H1 (cell line): ENCODE results near the gene ASTL. TPM values are rescaled to one million over a fixed set of nuclear protein-coding genes. Genes with fewer than 3 reads are reported as not detected.

Source experiments
- CTCF ChIA-PET: fragments of 300-600 bp; sonication (Branson Sonifier 250); formaldehyde crosslinking; loops from one replicate; lab custom pipeline; 2021; ENCODE audit not compliant: partially characterized antibody; lab: Charles Lee
- POLR2A ChIA-PET: fragments of 300-600 bp; sonication (Branson Sonifier 250); formaldehyde crosslinking; loops from one replicate; lab custom pipeline; 2021; ENCODE audit warnings: inconsistent platforms; ENCODE audit not compliant: partially characterized antibody; lab: Charles Lee
- DNase-seq, 2 experiments: peaks; one replicate each; pipeline versions ENCODE4 v3.0.0 to v3.0.0-alpha.2; 2010 to 2022; ENCODE audit warnings: low spot score in 2 of 2, low read depth in 1 of 2, mixed read lengths in 1 of 2
- FAIRE-seq: peaks from 2 replicates; lab custom pipeline; 2011; peaks lifted over from hg19 to GRCh38; lab: Jason Lieb, UNC
- H2AFZ ChIP-seq: 2 replicates; pipeline ENCODE4 v1.8.1; 2012; ENCODE audit warnings: low read length, inconsistent platforms
- H2AK5ac ChIP-seq: 2 replicates; pipeline ENCODE4 v1.6.1; 2013; ENCODE audit warnings: low read depth, low read length
- H2BK120ac ChIP-seq: replicated peaks from 2 replicates; pipeline ENCODE3; 2013; ENCODE audit warnings: low read depth, low read length, inconsistent platforms
- H2BK12ac ChIP-seq: 2 replicates; pipeline ENCODE4 v1.6.1; 2013; ENCODE audit warnings: low read depth, low read length
- H2BK15ac ChIP-seq: 2 replicates; pipeline ENCODE4 v1.6.1; 2013; ENCODE audit warnings: low read length
- H2BK20ac ChIP-seq: 2 replicates; pipeline ENCODE4 v1.6.1; 2013; ENCODE audit warnings: low read length
- H2BK5ac ChIP-seq: 2 replicates; pipeline ENCODE4 v1.6.1; 2013; ENCODE audit warnings: low read depth, low read length
- H3K14ac ChIP-seq: 2 replicates; pipeline ENCODE4 v1.6.1; 2013; ENCODE audit warnings: inconsistent platforms; ENCODE audit not compliant: insufficient read length
- H3K18ac ChIP-seq: 2 replicates; pipeline ENCODE4 v1.6.1; 2013; ENCODE audit warnings: low read length; ENCODE audit errors: extremely low read depth
- H3K23ac ChIP-seq: 2 replicates; pipeline ENCODE4 v1.6.1; 2013; ENCODE audit warnings: inconsistent platforms; ENCODE audit not compliant: insufficient read length
- H3K23me2 ChIP-seq: 2 replicates; pipeline ENCODE4 v1.6.1; 2013; ENCODE audit warnings: low read depth, low read length
- H3K27ac ChIP-seq: 2 replicates; pipeline ENCODE4 v1.6.1; 2011; ENCODE audit warnings: low read depth, low read length, inconsistent platforms
- H3K27me3 ChIP-seq, 4 experiments: replicated peaks in 1 of 4; 1 replicate in 1 of 4; 2 replicates in 3 of 4; pipeline versions ENCODE4 v1.6.1 to v1.8.1; 2011 to 2013; ENCODE audit warnings: low read length in 3 of 4, mild to moderate bottlenecking in 3 of 4, inconsistent platforms in 2 of 4, mixed read lengths in 2 of 4, moderate library complexity in 1 of 4; ENCODE audit not compliant: control insufficient read depth in 3 of 4, insufficient read depth in 3 of 4; ENCODE audit errors: extremely low read depth in 1 of 4
- H3K36me3 ChIP-seq, 4 experiments: 2 replicates each; pipeline versions ENCODE4 v1.6.1 to v1.8.1; 2011 to 2013; ENCODE audit warnings: mild to moderate bottlenecking in 4 of 4, low read length in 3 of 4, moderate library complexity in 2 of 4, control low read depth in 1 of 4, inconsistent platforms in 1 of 4; ENCODE audit not compliant: insufficient read depth in 4 of 4, control insufficient read depth in 2 of 4
- H3K4ac ChIP-seq: replicated peaks from 2 replicates; pipeline ENCODE3; 2013; ENCODE audit warnings: low read length, low read depth, mixed read lengths, inconsistent platforms; ENCODE audit not compliant: insufficient read length
- H3K4me1 ChIP-seq, 4 experiments: replicated peaks in 1 of 4; 1 replicate in 1 of 4; 2 replicates in 3 of 4; pipeline versions ENCODE4 v1.6.1 to v1.8.1; 2011 to 2013; ENCODE audit warnings: low read length in 3 of 4, inconsistent platforms in 2 of 4, mixed read lengths in 1 of 4; ENCODE audit not compliant: insufficient read depth in 4 of 4, control insufficient read depth in 3 of 4
- H3K4me2 ChIP-seq, 2 experiments: 2 replicates each; pipeline versions ENCODE4 v1.6.1 to v1.8.1; 2011 to 2013; ENCODE audit warnings: low read depth in 2 of 2, low read length in 2 of 2, control low read depth in 1 of 2, inconsistent platforms in 1 of 2, mild to moderate bottlenecking in 1 of 2; ENCODE audit not compliant: insufficient read depth in 1 of 2
- H3K4me3 ChIP-seq, 4 experiments: fragments of 200-600, 300-600 bp in 1 of 4; sonication (generic), shearing (Covaris generic), sonication (Bioruptor Twin) in 1 of 4; 2 replicates each; pipeline versions ENCODE4 v1.5.1 to v1.8.1; 2011 to 2016; ENCODE audit warnings: low read length in 4 of 4, low read depth in 3 of 4, control low read depth in 2 of 4, inconsistent platforms in 2 of 4, mild to moderate bottlenecking in 2 of 4, mixed read lengths in 1 of 4, moderate library complexity in 1 of 4; ENCODE audit not compliant: insufficient read depth in 2 of 4; ENCODE audit errors: extremely low read depth in 1 of 4
- H3K56ac ChIP-seq: replicated peaks from 2 replicates; pipeline ENCODE3; 2013; ENCODE audit warnings: low read depth, mild to moderate bottlenecking, mixed read lengths, low read length, inconsistent platforms; ENCODE audit not compliant: insufficient read length
- H3K79me1 ChIP-seq: 2 replicates; pipeline ENCODE4 v1.6.1; 2013; ENCODE audit warnings: low read depth, low read length, control low read depth
- H3K79me2 ChIP-seq, 2 experiments: 2 replicates each; pipeline versions ENCODE4 v1.6.1 to v1.8.1; 2012 to 2013; ENCODE audit warnings: low read length in 2 of 2, mild to moderate bottlenecking in 2 of 2, inconsistent platforms in 1 of 2; ENCODE audit not compliant: insufficient read depth in 2 of 2, control insufficient read depth in 1 of 2
- H3K9ac ChIP-seq, 4 experiments: replicated peaks in 1 of 4; 1 replicate in 1 of 4; 2 replicates in 3 of 4; pipeline versions ENCODE4 v1.6.1 to v1.8.1; 2011 to 2013; ENCODE audit warnings: low read depth in 3 of 4, low read length in 3 of 4, control low read depth in 2 of 4, mild to moderate bottlenecking in 2 of 4, moderate library complexity in 2 of 4, inconsistent platforms in 1 of 4; ENCODE audit errors: extremely low read depth in 1 of 4
- H3K9me3 ChIP-seq, 2 experiments: 2 replicates each; pipeline versions ENCODE4 v1.6.1 to v1.8.1; 2012 to 2013; ENCODE audit warnings: mild to moderate bottlenecking in 2 of 2, moderate library complexity in 2 of 2, control low read depth in 1 of 2, inconsistent platforms in 1 of 2, low read depth in 1 of 2, low read length in 1 of 2, mixed read lengths in 1 of 2; ENCODE audit not compliant: insufficient read depth in 2 of 2
- H4K20me1 ChIP-seq, 2 experiments: replicated peaks in 1 of 2; 2 replicates each; pipeline versions ENCODE3 to v1.8.1; 2011 to 2013; ENCODE audit warnings: inconsistent platforms in 2 of 2, low read length in 2 of 2, mild to moderate bottlenecking in 1 of 2; ENCODE audit not compliant: insufficient read depth in 2 of 2, control insufficient read depth in 1 of 2
- H4K5ac ChIP-seq: 2 replicates; pipeline ENCODE4 v1.6.1; 2013; ENCODE audit warnings: low read length, low read depth, mixed read lengths, inconsistent platforms; ENCODE audit not compliant: insufficient read length
- H4K8ac ChIP-seq: 2 replicates; pipeline ENCODE4 v1.8.0; 2013; ENCODE audit warnings: mild to moderate bottlenecking, moderate library complexity, low read length, inconsistent platforms; ENCODE audit not compliant: insufficient read depth; ENCODE audit errors: extremely low read depth
- H4K91ac ChIP-seq: replicated peaks from 2 replicates; pipeline ENCODE3; 2013; ENCODE audit warnings: low read length, mixed read lengths, inconsistent platforms; ENCODE audit not compliant: insufficient read length
- ATF2 ChIP-seq: IDR thresholded peaks from 2 replicates; pipeline ENCODE4 v1.6.1; 2012; ENCODE audit warnings: low read length, inconsistent platforms
- CREB1 ChIP-seq: IDR thresholded peaks from 2 replicates; pipeline ENCODE4 v1.6.1; 2012; ENCODE audit warnings: inconsistent platforms
- EP300 ChIP-seq, 2 experiments: IDR thresholded peaks; 1 replicate in 1 of 2; 2 replicates in 1 of 2; pipeline ENCODE4 v1.6.1; 2011 to 2012; ENCODE audit warnings: low read depth in 2 of 2, low read length in 2 of 2, mild to moderate bottlenecking in 2 of 2, borderline replicate concordance in 1 of 2, inconsistent platforms in 1 of 2, moderate library complexity in 1 of 2
- GABPA ChIP-seq: IDR thresholded peaks from 2 replicates; pipeline ENCODE4 v1.6.1; 2011; ENCODE audit warnings: mild to moderate bottlenecking, low read length, moderate library complexity, borderline replicate concordance; ENCODE audit not compliant: insufficient read depth
- POLR2AphosphoS5 ChIP-seq: IDR thresholded peaks from 2 replicates; pipeline ENCODE4 v1.6.1; 2011; ENCODE audit warnings: low read depth, low read length
- RBBP5 ChIP-seq: IDR thresholded peaks from 2 replicates; pipeline ENCODE4 v1.7.1; 2012; ENCODE audit warnings: low read depth, mild to moderate bottlenecking, inconsistent platforms, low read length, moderate library complexity, borderline replicate concordance
- RFX5 ChIP-seq: IDR thresholded peaks from 2 replicates; pipeline ENCODE4 v1.6.1; 2011; ENCODE audit warnings: low read depth, low read length, improper control_type of control experiment, borderline replicate concordance
- RNF2 ChIP-seq: fragments of 200-900, 300-1000 bp; sonication (generic); IDR thresholded peaks from 2 replicates; pipeline ENCODE4 v1.7.1; 2016; ENCODE audit warnings: borderline replicate concordance, low read depth, mild to moderate bottlenecking, antibody characterized with exemption, low read length; ENCODE audit not compliant: poor library complexity, severe bottlenecking; ENCODE audit errors: missing control alignments
- SIRT6 ChIP-seq: IDR thresholded peaks from one replicate; pipeline ENCODE4 v1.7.1; 2012; ENCODE audit warnings: low read length, inconsistent platforms
- WGBS, 2 experiments: shearing (Covaris generic) in 1 of 2; methylation state at CpG; one replicate each; pipeline versions ENCODE4 v1.1.6 to v1.1.7; 2013 to 2015; ENCODE audit warnings: low lambda C conversion rate in 2 of 2, mixed read lengths in 2 of 2, inconsistent platforms in 1 of 2, low coverage in 1 of 2, missing lambda C conversion rate in 1 of 2; ENCODE audit not compliant: insufficient replicate concordance in 2 of 2, insufficient coverage in 1 of 2, insufficient read length in 1 of 2; ENCODE audit errors: extremely low coverage in 1 of 2, missing lambda C conversion rate in 1 of 2; 5-methylcytosine and 5-hydroxymethylcytosine counted together
- polyA plus RNA-seq, 7 experiments: library from polyadenylated mRNA; depleted of rRNA in 3 of 7; stranded (reverse) in 5 of 7; unstranded in 2 of 7; fragments of >200 nt in 5 of 7; fragments of 200-250 nt in 2 of 7; gene quantifications; 1 replicate in 5 of 7; 2 replicates in 1 of 7; 4 replicates in 1 of 7; pipeline versions ENCODE4 v1.2.1 to v1.2.3, GENCODE V29; 2011 to 2013; ENCODE audit warnings: missing spikeins in 2 of 7, mixed read lengths in 2 of 7
- total RNA-seq: library from RNA; stranded (reverse); fragmentation: NEBNext Ultra II Directional; extraction: Animal tissue kit (Norgen Biotek cat#: 25700); gene quantifications from 2 replicates; pipeline ENCODE4 v1.2.1, GENCODE V29; 2021

ASTL gene
- total and polyA plus RNA-seq, 2 of the 8 experiments (the other 6 are each of a cell fraction or from before 2014, with no cell fraction given) = 0.60 to 1.4 TPM

GRCh38 chr2:96088340-96089335 is 49.7 kb downstream of the ASTL start:
- Histone ChIP-seq H4K8ac (no peak overlapping the region), H2AK5ac (no peak overlapping the region), H3K14ac (no peak overlapping the region), H3K4me3 (no peak overlapping the region), H3K23me2 (no peaks in the 10 kb centered on the region), H3K56ac (no peak overlapping the region), H3K4ac (no peak overlapping the region), H4K91ac (peak overlapping the region; percentile 47), H3K18ac (no peak overlapping the region), H3K79me1 (no peaks in the 10 kb centered on the region), H3K4me2 (no peak overlapping the region), H3K9ac (no peak overlapping the region), H4K20me1 (no peaks in the 10 kb centered on the region), H2BK5ac (no peak overlapping the region), H3K9me3 (no peaks in the 10 kb centered on the region), H4K5ac (no peak overlapping the region), H3K36me3 (no peaks in the 10 kb centered on the region), H3K79me2 (no peaks in the 10 kb centered on the region), H3K4me1 (peaks cover 3 to 24% (median 10%) of the 10 kb centered on the region in 4 experiments), H3K23ac (no peak overlapping the region), H2BK120ac (no peak overlapping the region), H3K27me3 (no peaks in the 10 kb centered on the region; a peak in 1 of 7 replicates), H2BK20ac (no peak overlapping the region), H2AFZ (peak overlapping the region; percentile 89; the same call in 1 of the 2 replicates), H3K27ac (no peak overlapping the region), H2BK15ac (0 out of 2 replicates have a peak overlapping the region, but pooled peaks have one; percentile 19), H2BK12ac (0 out of 2 replicates have a peak overlapping the region, but pooled peaks have one; percentile 31)
- WGBS, 2 experiments = 87% methylated on average over 19 of the region's 19 CpGs; no CpG with 5 or more reads in 1 of the 2 experiments
- FAIRE-seq (no peak), DNase-seq (peak in 1 of 2 experiments; percentile 44)
- ChIA-PET POLR2A (no interaction called here), CTCF (interaction anchor here (1.0 to 3.0 kb wide), 7 partner anchors 11 to 86 kb away, joined by 3 to 12 read pairs (median 5); partner anchors contain the start of genes ADRA2B and ASTL)
- TF ChIP-seq RNF2 (no peak), GABPA (no peak), EP300 (IDR thresholded peaks at IDR 0.05; ENCODE audit: borderline replicate concordance in 1 of 2, low read depth in 2 of 2, low read length in 2 of 2) (no peak), RFX5 (no peak), ATF2 (no peak), RBBP5 (no peak), SIRT6 (no peak), POLR2AphosphoS5 (no peak), CREB1 (no peak)
